CD14-positive monocyte (primary cell): Measurements from ENCODE around the gene GALNS. TPM values are rescaled to one million over a fixed set of nuclear protein-coding genes. Genes with fewer than 3 reads are reported as not detected.
A peak's percentile ranks its signal among the peaks of the same experiment; 100 is the strongest.

Experiments
- DNase-seq, 3 donors: peaks; one replicate each; pipeline ENCODE4 v3.0.0-alpha.2; 2011 to 2022
- H2AFZ ChIP-seq: 2 replicates; pipeline ENCODE4 v1.6.0; 2012; ENCODE audit warnings: mild to moderate bottlenecking, low read depth, low read length, inconsistent platforms; ENCODE audit not compliant: insufficient read depth, poor library complexity, severe bottlenecking
- H3K27ac ChIP-seq, 2 donors: 1 replicate in 1 of 2; 2 replicates in 1 of 2; pipeline ENCODE4 v1.5.1; 2012 to 2013; ENCODE audit warnings: low read length in 2 of 2, control low read depth in 1 of 2, inconsistent platforms in 1 of 2, low read depth in 1 of 2, mild to moderate bottlenecking in 1 of 2
- H3K27me3 ChIP-seq, 2 donors: one replicate each; pipeline versions ENCODE4 v1.6.0 to v1.6.1; 2011 to 2013; ENCODE audit warnings: low read length in 2 of 2; ENCODE audit not compliant: control insufficient read depth in 2 of 2, insufficient read depth in 2 of 2
- H3K36me3 ChIP-seq, 2 donors: replicated peaks in 1 of 2; 1 replicate in 1 of 2; 2 replicates in 1 of 2; pipeline versions ENCODE4 v1.5.1 to v1.6.1; 2012 to 2013; ENCODE audit warnings: low read length in 2 of 2, control low read depth in 1 of 2, inconsistent platforms in 1 of 2, mild to moderate bottlenecking in 1 of 2; ENCODE audit not compliant: insufficient read depth in 2 of 2, control insufficient read depth in 1 of 2
- H3K4me1 ChIP-seq, 2 donors: 1 replicate in 1 of 2; 2 replicates in 1 of 2; pipeline versions ENCODE4 v1.5.1 to v1.6.1; 2012 to 2013; ENCODE audit warnings: low read length in 2 of 2, control low read depth in 1 of 2, inconsistent platforms in 1 of 2, mild to moderate bottlenecking in 1 of 2, moderate library complexity in 1 of 2; ENCODE audit not compliant: insufficient read depth in 2 of 2, control insufficient read depth in 1 of 2
- H3K4me2 ChIP-seq: replicated peaks from 2 replicates; pipeline ENCODE3; 2012; ENCODE audit warnings: low read length, moderate library complexity, mild to moderate bottlenecking; ENCODE audit not compliant: poor library complexity, severe bottlenecking; ENCODE audit errors: extremely low read depth
- H3K4me3 ChIP-seq, 3 experiments: fragments of 200-600 bp in 1 of 3; sonication (generic) in 1 of 3; replicated peaks in 1 of 3; 1 replicate in 2 of 3; 2 replicates in 1 of 3; pipeline ENCODE4 v1.5.1; 2011 to 2013; ENCODE audit warnings: low read length in 3 of 3, mild to moderate bottlenecking in 3 of 3, control low read depth in 2 of 3, low read depth in 2 of 3, inconsistent platforms in 1 of 3, moderate library complexity in 1 of 3
- H3K79me2 ChIP-seq: 2 replicates; pipeline ENCODE4 v1.6.0; 2012; ENCODE audit warnings: mild to moderate bottlenecking, control low read depth, inconsistent platforms, low read length, moderate library complexity; ENCODE audit not compliant: insufficient read depth
- H3K9ac ChIP-seq: 2 replicates; pipeline ENCODE4 v1.6.0; 2017; ENCODE audit warnings: low read length, mild to moderate bottlenecking; ENCODE audit not compliant: insufficient read depth, poor library complexity, severe bottlenecking
- H3K9me3 ChIP-seq, 2 donors: replicated peaks in 1 of 2; 1 replicate in 1 of 2; 2 replicates in 1 of 2; pipeline versions ENCODE4 v1.5.1 to v1.6.1; 2012 to 2013; ENCODE audit warnings: low read length in 2 of 2, control low read depth in 1 of 2; ENCODE audit not compliant: control insufficient read depth in 1 of 2, insufficient read depth in 1 of 2
- H4K20me1 ChIP-seq: 2 replicates; pipeline ENCODE4 v1.6.0; 2012; ENCODE audit warnings: mild to moderate bottlenecking, low read length, control low read depth, moderate library complexity; ENCODE audit not compliant: insufficient read depth
- H3K27ac Mint-ChIP-seq, 7 donors: one replicate each; pipeline ENCODE4 v1.8.0; 2020; ENCODE audit warnings: mild to moderate bottlenecking in 7 of 7, mixed read lengths in 7 of 7, moderate library complexity in 6 of 7, inconsistent platforms in 2 of 7
- H3K27me3 Mint-ChIP-seq, 3 donors: one replicate each; pipeline ENCODE4 v1.8.0; 2021 to 2022; ENCODE audit warnings: low read depth in 3 of 3, mild to moderate bottlenecking in 3 of 3, mixed read lengths in 3 of 3, moderate library complexity in 3 of 3, inconsistent platforms in 1 of 3
- H3K36me3 Mint-ChIP-seq, 2 donors: one replicate each; pipeline ENCODE4 v1.8.0; 2020; ENCODE audit warnings: mixed read lengths in 2 of 2, inconsistent platforms in 1 of 2, mild to moderate bottlenecking in 1 of 2
- H3K4me1 Mint-ChIP-seq: one replicate; pipeline ENCODE4 v1.8.0; 2020; ENCODE audit warnings: mild to moderate bottlenecking, mixed read lengths
- H3K4me3 Mint-ChIP-seq, 2 donors: one replicate each; pipeline ENCODE4 v1.8.0; 2020; ENCODE audit warnings: mild to moderate bottlenecking in 2 of 2, mixed read lengths in 2 of 2, moderate library complexity in 1 of 2
- H3K9me3 Mint-ChIP-seq, 7 donors: one replicate each; pipeline ENCODE4 v1.8.0; 2020 to 2022; ENCODE audit warnings: mixed read lengths in 7 of 7, mild to moderate bottlenecking in 6 of 7, moderate library complexity in 6 of 7, inconsistent platforms in 2 of 7
- WGBS: methylation state at CpG from one replicate; pipeline ENCODE4 v1.1.5; 2013; ENCODE audit warnings: missing lambda C conversion rate; ENCODE audit not compliant: insufficient coverage; 5-methylcytosine and 5-hydroxymethylcytosine counted together
- intact Hi-C, 2 donors: fragments of 100-400 bp; cut with micrococcal nuclease; formaldehyde crosslinking; loops; one replicate each; pipeline versions ENCODE4 v1.15.0 to v1.15.1; 2023
- polyA plus RNA-seq, 3 donors: library from polyadenylated mRNA; depleted of rRNA in 1 of 3; unstranded in 2 of 3; stranded (reverse) in 1 of 3; fragments of 300-500 nt in 2 of 3; fragments of >200 nt in 1 of 3; fragmentation: Illumina TruSeq in 2 of 3; gene quantifications; 1 replicate in 2 of 3; 2 replicates in 1 of 3; pipeline ENCODE4 v1.2.3, GENCODE V29; 2012 to 2021
- TF ChIP-seq, protein P1 (sequence below): fragments of 200-600 bp; IDR thresholded peaks from one replicate; pipeline ENCODE4 v1.8.0; 2022; ENCODE audit warnings: antibody characterized with exemption, mild to moderate bottlenecking

Gene GALNS
- polyA plus RNA-seq, 3 donors, result 20.2 to 34.4 (median 32.2) TPM

DNA sequence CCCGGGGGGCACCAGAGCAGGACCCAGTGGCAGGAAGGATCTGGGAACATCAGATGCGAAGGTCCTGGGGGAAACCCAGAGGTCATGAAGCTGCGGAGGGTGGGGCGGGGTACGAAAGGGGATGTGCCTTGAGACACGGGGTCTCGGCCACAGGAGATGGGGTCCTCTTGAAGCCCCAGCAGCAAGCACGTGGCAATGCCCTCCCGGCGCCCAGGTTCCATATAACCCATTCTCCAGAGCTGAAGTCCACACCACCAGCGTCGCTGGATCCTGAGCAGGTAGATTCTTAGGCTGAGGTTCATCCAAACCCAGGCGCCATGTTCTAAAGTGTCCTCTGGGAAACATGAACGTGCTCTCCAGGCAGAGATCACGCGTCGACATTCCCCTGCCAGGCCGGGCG is 92.7 kb downstream of the GALNS start:
- peaks cover 27% of the 10 kb centered on the region for H3K4me1 Mint-ChIP-seq
- peaks cover 0 to 1% (median 0%) of the 10 kb centered on the region in 7 donors for H3K9me3 Mint-ChIP-seq
- Histone ChIP-seq H2AFZ (no peak overlapping the region), H3K36me3 (peaks cover 21 to 46% of the 10 kb centered on the region in 2 donors), H3K9ac (no peak overlapping the region), H3K79me2 (peaks cover 100% of the 10 kb centered on the region), H4K20me1 (peaks cover 100% of the 10 kb centered on the region), H3K4me2 (no peak overlapping the region), H3K27ac (no peak overlapping the region), H3K4me1 (peaks cover 3 to 27% of the 10 kb centered on the region in 2 donors), H3K27me3 (no peaks in the 10 kb centered on the region), H3K9me3 (no peaks in the 10 kb centered on the region), H3K4me3 (no peak overlapping the region)
- intact Hi-C loops, result no loop called here
- H3K27me3 Mint-ChIP-seq, result peaks cover 0 to 1% (median 0%) of the 10 kb centered on the region in 3 donors
- TF ChIP-seq, protein P1, sequence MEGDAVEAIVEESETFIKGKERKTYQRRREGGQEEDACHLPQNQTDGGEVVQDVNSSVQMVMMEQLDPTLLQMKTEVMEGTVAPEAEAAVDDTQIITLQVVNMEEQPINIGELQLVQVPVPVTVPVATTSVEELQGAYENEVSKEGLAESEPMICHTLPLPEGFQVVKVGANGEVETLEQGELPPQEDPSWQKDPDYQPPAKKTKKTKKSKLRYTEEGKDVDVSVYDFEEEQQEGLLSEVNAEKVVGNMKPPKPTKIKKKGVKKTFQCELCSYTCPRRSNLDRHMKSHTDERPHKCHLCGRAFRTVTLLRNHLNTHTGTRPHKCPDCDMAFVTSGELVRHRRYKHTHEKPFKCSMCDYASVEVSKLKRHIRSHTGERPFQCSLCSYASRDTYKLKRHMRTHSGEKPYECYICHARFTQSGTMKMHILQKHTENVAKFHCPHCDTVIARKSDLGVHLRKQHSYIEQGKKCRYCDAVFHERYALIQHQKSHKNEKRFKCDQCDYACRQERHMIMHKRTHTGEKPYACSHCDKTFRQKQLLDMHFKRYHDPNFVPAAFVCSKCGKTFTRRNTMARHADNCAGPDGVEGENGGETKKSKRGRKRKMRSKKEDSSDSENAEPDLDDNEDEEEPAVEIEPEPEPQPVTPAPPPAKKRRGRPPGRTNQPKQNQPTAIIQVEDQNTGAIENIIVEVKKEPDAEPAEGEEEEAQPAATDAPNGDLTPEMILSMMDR, result no peak
- peak overlapping the region in 1 of 7 donors; percentile 21 for H3K27ac Mint-ChIP-seq
- no peak for DNase-seq
- H3K36me3 Mint-ChIP-seq, result peaks cover 17 to 39% of the 10 kb centered on the region in 2 donors
- H3K4me3 Mint-ChIP-seq, result no peak overlapping the region
- 95% methylated on average over 17 of the region's 19 CpGs for WGBS

Other genes starting within 250 kb of the GALNS start
- gene IL17C, start 218.4 kb downstream of the GALNS start, polyA plus RNA-seq, result under 1 TPM in 1 of 3 donors, not detected in 2; 0.08 TPM
- 1,000 to 10,000 TPM; 1,168 to 2,376 (median 2,092) TPM for gene CYBA, start 205.9 kb downstream of the GALNS start, polyA plus RNA-seq
- gene MVD, start 193.9 kb downstream of the GALNS start, polyA plus RNA-seq, result 10 to 100 TPM in 2 of 3 donors, 1 to 10 TPM in 1; 9.0 to 17.9 (median 12.2) TPM
- 1 to 10 TPM; 4.2 to 6.4 (median 5.3) TPM for gene SNAI3, start 170.4 kb downstream of the GALNS start, polyA plus RNA-seq
- 100 to 1,000 TPM in 2 of 3 donors, 10 to 100 TPM in 1; 99.3 to 255 (median 120) TPM for gene RNF166, start 150.5 kb downstream of the GALNS start, polyA plus RNA-seq
- 10 to 100 TPM in 1 of 3 donors, 1 to 10 TPM in 2; 5.9 to 10.3 (median 7.5) TPM for gene CTU2, start 150.4 kb downstream of the GALNS start, polyA plus RNA-seq
- 100 to 1,000 TPM in 1 of 3 donors, 10 to 100 TPM in 2; 10.2 to 405 (median 15.0) TPM for gene PIEZO1, start 71.7 kb downstream of the GALNS start, polyA plus RNA-seq
- under 1 TPM; 0.07 to 0.24 (median 0.16) TPM for gene CDT1, start 53.2 kb downstream of the GALNS start, polyA plus RNA-seq
- 100 to 1,000 TPM; 123 to 307 (median 233) TPM for gene APRT, start 45.0 kb downstream of the GALNS start, polyA plus RNA-seq
- gene TRAPPC2L, start 180 bp upstream of the GALNS start, polyA plus RNA-seq, result 10 to 100 TPM; 38.8 to 89.3 (median 82.4) TPM
- gene PABPN1L, start 9.7 kb upstream of the GALNS start, polyA plus RNA-seq, result under 1 TPM in 1 of 3 donors, not detected in 2; 0.39 TPM
- 10 to 100 TPM in 1 of 3 donors, 1 to 10 TPM in 2; 5.3 to 32.2 (median 6.2) TPM for gene CBFA2T3, start 120.3 kb upstream of the GALNS start, polyA plus RNA-seq
- 10 to 100 TPM; 23.5 to 26.7 (median 26.4) TPM for gene ACSF3, start 236.9 kb upstream of the GALNS start, polyA plus RNA-seq